ENCODE results near the gene MKLN1. TPM values are rescaled to one million over a fixed set of nuclear protein-coding genes. Genes with fewer than 3 reads are reported as not detected.

MKLN1 gene
- total RNA-seq, 1 experiment from 2014 or later, result 34.3 TPM

GRCh38 chr7:131521651-131522163 is 194.0 kb downstream of the MKLN1 start:
- no peak overlapping the region for H2BK5ac ChIP-seq (ENCODE audit: insufficient read length, low read length)
- H2BK12ac ChIP-seq (ENCODE audit: insufficient read length, low read depth, low read length), result no peak overlapping the region
- Mint-ChIP-seq H3K27ac (peak overlapping the region; percentile 79 to 85 (median 84); a peak in 4 of 7 replicates), H3K9me3 (no peaks in the 10 kb centered on the region), H3K4me3 (peak overlapping the region in 1 of 2 experiments; percentile 17; a peak in 1 of 5 replicates), H3K36me3 (ENCODE audit: insufficient read depth in 1 of 3, low read depth in 3 of 3) (peaks cover 10 to 55% (median 46%) of the 10 kb centered on the region in 3 experiments; a peak in 6 of 7 replicates), H3K4me1 (peaks cover 75 to 87% of the 10 kb centered on the region in 2 experiments), H3K27me3 (ENCODE audit: low read depth) (no peaks in the 10 kb centered on the region)
- H2BK20ac ChIP-seq (ENCODE audit: low read depth, low read length, poor library complexity, severe bottlenecking), result no peak overlapping the region
- no peak overlapping the region for H4K8ac ChIP-seq (replicated peaks; ENCODE audit: insufficient read length, low read depth, low read length)
- no peak overlapping the region for H3T11ph ChIP-seq (ENCODE audit: low read length)
- no peaks in the 10 kb centered on the region for H3K23me2 ChIP-seq (ENCODE audit: insufficient read length, low read depth, low read length, poor library complexity, severe bottlenecking)
- H3K4me2 ChIP-seq (ENCODE audit: insufficient read depth, insufficient read length, low read length), result no peak overlapping the region
- H3K4ac ChIP-seq (ENCODE audit: low read depth, low read length), result no peak overlapping the region
- no peak overlapping the region for H2AK5ac ChIP-seq (ENCODE audit: insufficient read length, low read length)
- H3K56ac ChIP-seq (ENCODE audit: insufficient read length, low read depth, low read length), result no peak overlapping the region
- H3K14ac ChIP-seq (ENCODE audit: insufficient read depth, low read length), result no peak overlapping the region
- H4K91ac ChIP-seq (ENCODE audit: insufficient read length, low read depth, low read length), result no peak overlapping the region
- no peaks in the 10 kb centered on the region for H4K20me1 ChIP-seq (ENCODE audit: control insufficient read depth, insufficient read depth, insufficient read length)
- H3K27ac ChIP-seq (ENCODE audit: insufficient read length, low read depth, low read length), result no peak overlapping the region
- H2AFZ ChIP-seq (ENCODE audit: low read length), result no peak overlapping the region
- peaks cover 3% of the 10 kb centered on the region for H3K79me1 ChIP-seq (ENCODE audit: insufficient read depth, low read depth, low read length, poor library complexity, severe bottlenecking)
- no peak overlapping the region for H3K23ac ChIP-seq (ENCODE audit: insufficient read length, low read depth, low read length)
- TF ChIP-seq CTCF (conservative IDR thresholded peaks at IDR 0.05), result no peak
- H3K4me1 ChIP-seq (ENCODE audit: insufficient read depth, low read length), result peaks cover 14% of the 10 kb centered on the region; the same call in 1 of the 2 replicates
- no peak overlapping the region for H2BK15ac ChIP-seq (ENCODE audit: low read depth, low read length)
- peak; percentile 65 for DNase-seq
- H4K5ac ChIP-seq (ENCODE audit: insufficient read length, low read depth, low read length), result no peak overlapping the region
- H2BK120ac ChIP-seq (ENCODE audit: low read depth, low read length, poor library complexity, severe bottlenecking), result no peak overlapping the region
- H3K9ac ChIP-seq (ENCODE audit: extremely low read depth, insufficient read length, low read length), result no peak overlapping the region
- H3K27me3 ChIP-seq (ENCODE audit: insufficient read depth, low read length), result no peaks in the 10 kb centered on the region
- H3K18ac ChIP-seq (ENCODE audit: insufficient read length, low read depth, low read length), result no peak overlapping the region
- peaks cover 80% of the 10 kb centered on the region for H3K79me2 ChIP-seq (ENCODE audit: insufficient read depth, low read length)
- no CpG with 5 or more reads among the region's 7 CpGs for WGBS (ENCODE audit: extremely low coverage, insufficient read length, low lambda C conversion rate)
- H3K9me3 ChIP-seq (ENCODE audit: control insufficient read depth, low read depth, low read length), result no peaks in the 10 kb centered on the region
